K562 (cell line): Measurements from ENCODE around the gene BCORL1. TPM values are rescaled to one million over a fixed set of nuclear protein-coding genes. Genes with fewer than 3 reads are reported as not detected.

Experiments used
- ARID1B ChIP-seq: fragments of 450-650 bp; IDR thresholded peaks from 2 replicates; pipeline ENCODE4 v1.6.1; 2016; ENCODE audit warnings: antibody characterized with exemption, mild to moderate bottlenecking, inconsistent platforms
- BMI1 ChIP-seq: fragments of 150-350 bp; IDR thresholded peaks from 2 replicates; pipeline ENCODE4 v1.6.1; 2014; ENCODE audit warnings: low read length
- C11orf30 ChIP-seq: fragments of 450-650 bp; IDR thresholded peaks from 2 replicates; pipeline ENCODE4 v1.6.1; 2016; ENCODE audit warnings: low read depth, mild to moderate bottlenecking
- CTBP1 ChIP-seq: fragments of 450-650 bp; IDR thresholded peaks from 2 replicates; pipeline ENCODE4 v1.6.1; 2016; ENCODE audit warnings: borderline replicate concordance
- HDAC2 ChIP-seq: fragments of 450-650 bp; IDR thresholded peaks from 2 replicates; pipeline ENCODE4 v1.6.1; 2016; ENCODE audit warnings: mild to moderate bottlenecking
- KAT7 ChIP-seq: sonication (generic); formaldehyde crosslinking; IDR thresholded peaks from 2 replicates; pipeline ENCODE4 v1.8.0; 2022; ENCODE audit warnings: missing genetic modification reagents, mild to moderate bottlenecking, borderline replicate concordance
- MNT ChIP-seq, 2 experiments: fragments of 450-650 bp; conservative IDR thresholded peaks; 2 replicates each; pipeline ENCODE4 v1.6.1; 2017; ENCODE audit warnings: mild to moderate bottlenecking in 2 of 2, moderate library complexity in 2 of 2
- NFATC3 ChIP-seq: fragments of 450-650 bp; IDR thresholded peaks from 2 replicates; pipeline ENCODE4 v1.6.1; 2017; ENCODE audit warnings: mild to moderate bottlenecking
- NFXL1 ChIP-seq: fragments of 450-650 bp; formaldehyde crosslinking; IDR thresholded peaks from 2 replicates; pipeline ENCODE4 v1.4.0; 2021; ENCODE audit warnings: mild to moderate bottlenecking
- NR0B1 ChIP-seq: fragments of 450-650 bp; IDR thresholded peaks from one replicate; pipeline ENCODE4 v1.6.1; 2018; ENCODE audit warnings: mild to moderate bottlenecking, moderate library complexity; ENCODE audit not compliant: partially characterized antibody
- PHTF2 ChIP-seq: fragments of 250-450 bp; sonication (Bioruptor Pico); IDR thresholded peaks from 2 replicates; pipeline ENCODE4 v1.5.0; 2021; ENCODE audit warnings: mild to moderate bottlenecking
- PYGO2 ChIP-seq: fragments of 450-650 bp; IDR thresholded peaks from 2 replicates; pipeline ENCODE4 v1.6.1; 2016; ENCODE audit warnings: mild to moderate bottlenecking, missing genetic modification characterization, moderate library complexity, missing compliant biosample characterization
- SAFB2 ChIP-seq: fragments of 200-400 bp; formaldehyde crosslinking; IDR thresholded peaks from 2 replicates; pipeline ENCODE4 v1.6.1; 2018; ENCODE audit warnings: borderline replicate concordance, low read length, low read depth, moderate library complexity; ENCODE audit not compliant: severe bottlenecking
- SETDB1 ChIP-seq: IDR thresholded peaks from one replicate; pipeline ENCODE4 v1.6.1; 2012; ENCODE audit warnings: low read length, control low read depth, inconsistent platforms
- SFPQ ChIP-seq: fragments of 200-400 bp; formaldehyde crosslinking; IDR thresholded peaks from 2 replicates; pipeline ENCODE4 v1.6.1; 2017; ENCODE audit warnings: mild to moderate bottlenecking, low read depth, low read length, moderate library complexity
- SREBF2 ChIP-seq: sonication (generic); formaldehyde crosslinking; IDR thresholded peaks from 2 replicates; pipeline ENCODE4 v1.4.0; 2020; ENCODE audit warnings: mild to moderate bottlenecking, missing genetic modification reagents
- SUPT5H ChIP-seq: fragments of 450-650 bp; IDR thresholded peaks from 2 replicates; pipeline ENCODE4 v1.6.1; 2016
- TAF1 ChIP-seq: IDR thresholded peaks from 2 replicates; pipeline ENCODE4 v1.6.1; 2011; ENCODE audit warnings: mild to moderate bottlenecking, low read length, moderate library complexity; ENCODE audit not compliant: insufficient read depth, control insufficient read depth, severe bottlenecking; ENCODE audit errors: extremely low read depth
- TCF3 ChIP-seq: sonication (generic); formaldehyde crosslinking; IDR thresholded peaks from 2 replicates; pipeline ENCODE4 v1.4.0; 2020; ENCODE audit warnings: mild to moderate bottlenecking, missing genetic modification reagents
- ZNF324 ChIP-seq: fragments of 250-450 bp; sonication (Bioruptor Pico); IDR thresholded peaks from 2 replicates; pipeline ENCODE4 v1.4.0; 2020; ENCODE audit warnings: mild to moderate bottlenecking
- ZNF644 ChIP-seq: fragments of 200-800 bp; sonication (Bioruptor generic); IDR thresholded peaks from 2 replicates; pipeline ENCODE4 v1.6.1; 2016; ENCODE audit warnings: low read depth, missing genetic modification characterization, missing compliant biosample characterization
- ZSCAN32 ChIP-seq: fragments of 450-650 bp; formaldehyde crosslinking; IDR thresholded peaks from 2 replicates; pipeline ENCODE4 v1.4.0; 2020; ENCODE audit warnings: mild to moderate bottlenecking, moderate library complexity
- polyA plus RNA-seq, 8 experiments: library from polyadenylated mRNA; depleted of rRNA in 4 of 8; stranded (reverse) in 5 of 8; unstranded in 3 of 8; fragments of >200 nt; fragmentation: Nextera tagmentation in 2 of 8; fragmentation: Illumina TruSeq in 1 of 8; extraction: Ambion mirVana in 2 of 8; extraction: Trizol in 1 of 8; gene quantifications; 2 replicates each; pipeline versions ENCODE4 v1.2.1 to v1.2.3, GENCODE V29; 2011 to 2014; ENCODE audit warnings: inconsistent platforms in 1 of 8, missing spikeins in 1 of 8
- total RNA-seq, 7 experiments: library from RNA; depleted of rRNA in 6 of 7; stranded (reverse); fragments of >200 nt in 6 of 7; fragmentation: Illumina TruSeq in 2 of 7; extraction: Trizol in 2 of 7; gene quantifications; 2 replicates each; pipeline versions ENCODE4 v1.2.1 to v1.2.3, GENCODE V29; 2011 to 2021; ENCODE audit warnings: low replicate concordance in 1 of 7

BCORL1 gene
- total and polyA plus RNA-seq, 9 of the 15 experiments (the other 6 are each of a cell fraction or from before 2014, with no cell fraction given) = 0.48 to 29.6 (median 2.1) TPM

- TF ChIP-seq HDAC2 = no peak
- no peak for TF ChIP-seq KAT7 (CRISPR knock-in tag)
- no peak for TF ChIP-seq SETDB1
- TF ChIP-seq ZNF324 (CRISPR knock-in tag) = no peak
- TF ChIP-seq TCF3 (CRISPR knock-in tag) = no peak
- TF ChIP-seq NFATC3 = no peak
- TF ChIP-seq SREBF2 (CRISPR knock-in tag) = no peak
- no peak for TF ChIP-seq ARID1B
- TF ChIP-seq ZSCAN32 (CRISPR knock-in tag) = no peak
- no peak for TF ChIP-seq TAF1
- TF ChIP-seq CTBP1 = peak; percentile 68; the same call in 1 of the 2 replicates
- TF ChIP-seq SUPT5H = no peak
- no peak for TF ChIP-seq MNT (conservative IDR thresholded peaks at IDR 0.05)
- TF ChIP-seq ZNF644 (tag) = no peak
- no peak for TF ChIP-seq BMI1
- no peak for TF ChIP-seq PYGO2 (tag)
- TF ChIP-seq SAFB2 = no peak
- TF ChIP-seq NR0B1 = no peak
- TF ChIP-seq PHTF2 (CRISPR knock-in tag) = no peak
- TF ChIP-seq NFXL1 = no peak
- no peak for TF ChIP-seq C11orf30
- no peak for TF ChIP-seq SFPQ
Observed at GRCh38 chrX:129932821-129933321, 49.6 kb upstream of the BCORL1 start (continued).
